Measurements from ENCODE around the gene RANBP3.

DNA sequence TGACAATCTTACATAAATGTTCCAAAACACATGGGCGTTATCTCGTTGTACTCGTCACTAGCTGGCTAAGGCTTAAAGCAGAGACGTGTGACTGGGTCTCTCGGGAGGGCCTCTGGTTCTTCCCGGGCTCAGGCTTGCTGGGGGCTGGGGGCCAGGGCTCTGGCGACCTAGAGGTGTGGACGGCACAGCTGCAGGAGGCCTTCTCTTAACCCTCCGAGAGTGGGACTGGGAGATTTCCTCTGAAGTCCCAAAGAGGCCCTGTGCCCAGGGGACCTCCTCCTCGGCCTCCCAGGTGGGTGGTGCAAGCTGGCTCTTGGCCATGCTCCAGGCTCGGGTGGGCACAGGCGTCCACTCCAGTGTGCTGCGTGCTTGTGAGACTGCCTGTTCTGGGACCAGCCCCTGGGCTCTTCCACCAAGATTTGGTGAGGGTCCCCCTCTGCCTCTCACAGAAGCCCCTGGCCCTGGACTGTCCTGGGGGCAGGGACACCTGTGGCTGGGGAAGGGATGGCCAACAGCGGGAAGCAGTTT lies 61.7 kb downstream of the RANBP3 start:
- TF ChIP-seq POLR2A (IDR thresholded peaks at IDR 0.05; ENCODE audit: low read length) (no peak), GATA1 (IDR thresholded peaks at IDR 0.05; ENCODE audit: low read depth, low read length) (no peak)
